ENCODE results near the gene DSE.

Gene DSE

DNA sequence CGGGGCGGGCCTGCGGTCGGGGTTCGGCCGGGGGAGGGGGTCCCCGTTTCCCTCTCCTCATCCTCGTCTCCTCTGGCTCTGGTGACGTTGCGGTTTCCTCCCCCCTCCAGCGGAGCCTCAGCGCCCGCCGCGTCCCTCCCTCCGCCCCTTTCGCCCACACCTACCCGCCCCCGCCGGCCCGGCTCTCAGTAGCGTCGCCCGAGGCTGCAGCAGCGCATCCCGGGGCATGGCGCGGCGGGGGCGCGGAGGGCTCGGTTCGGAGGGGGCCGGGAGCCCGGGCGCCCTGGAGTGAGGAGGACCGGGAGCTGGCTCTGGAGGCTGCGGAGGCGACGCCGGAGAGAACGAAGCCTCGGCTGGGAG lies at the start of gene DSE:
Gene DSE (plus strand): TSS at position 188 of the 360 bp plus-strand sequence. CDS start 28,304 bp downstream, outside the sequence.
- peak; percentile 84 for TF ChIP-seq EGR1 (IDR thresholded peaks at IDR 0.05)
- TF ChIP-seq ZBTB7A (IDR thresholded peaks at IDR 0.05; ENCODE audit: low read depth) = peak; percentile 80
- no peak for TF ChIP-seq NFIC (IDR thresholded peaks at IDR 0.05)

DNA sequence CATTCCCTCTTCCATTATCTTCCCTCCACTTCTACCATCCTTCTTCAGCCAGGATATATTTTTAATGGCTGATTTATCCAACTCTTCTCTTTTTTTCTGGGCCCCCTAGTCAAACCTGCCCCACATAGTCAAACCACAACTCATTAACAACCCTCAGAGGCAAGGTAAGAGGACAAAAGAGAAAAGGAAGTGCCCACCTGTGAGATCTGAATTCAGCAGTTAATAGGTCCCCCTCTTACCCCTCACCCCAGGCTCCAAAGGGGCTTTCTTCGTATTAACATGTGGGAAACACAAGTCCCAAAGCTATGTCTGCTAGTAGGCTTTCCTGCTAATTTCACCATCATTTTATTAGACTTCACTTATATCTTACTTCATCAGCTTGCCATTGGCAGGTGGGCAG lies 46.9 kb upstream of the DSE start:
- TF ChIP-seq, protein P1, sequence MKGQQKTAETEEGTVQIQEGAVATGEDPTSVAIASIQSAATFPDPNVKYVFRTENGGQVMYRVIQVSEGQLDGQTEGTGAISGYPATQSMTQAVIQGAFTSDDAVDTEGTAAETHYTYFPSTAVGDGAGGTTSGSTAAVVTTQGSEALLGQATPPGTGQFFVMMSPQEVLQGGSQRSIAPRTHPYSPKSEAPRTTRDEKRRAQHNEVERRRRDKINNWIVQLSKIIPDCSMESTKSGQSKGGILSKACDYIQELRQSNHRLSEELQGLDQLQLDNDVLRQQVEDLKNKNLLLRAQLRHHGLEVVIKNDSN (IDR thresholded peaks at IDR 0.05) = no peak
- TF ChIP-seq EP300 (IDR thresholded peaks at IDR 0.05; ENCODE audit: borderline replicate concordance) (no peak), CREB1 (IDR thresholded peaks at IDR 0.05; ENCODE audit: low read depth) (no peak), TCF12 (IDR thresholded peaks at IDR 0.05; ENCODE audit: low read depth) (no peak), TAF1 (IDR thresholded peaks at IDR 0.05; ENCODE audit: low read depth) (no peak), RAD21 (IDR thresholded peaks at IDR 0.05; ENCODE audit: low read depth) (no peak), FOXM1 (IDR thresholded peaks at IDR 0.05; ENCODE audit: borderline replicate concordance, low read depth) (no peak), NFIC (IDR thresholded peaks at IDR 0.05) (no peak)
- TF ChIP-seq, protein P2, sequence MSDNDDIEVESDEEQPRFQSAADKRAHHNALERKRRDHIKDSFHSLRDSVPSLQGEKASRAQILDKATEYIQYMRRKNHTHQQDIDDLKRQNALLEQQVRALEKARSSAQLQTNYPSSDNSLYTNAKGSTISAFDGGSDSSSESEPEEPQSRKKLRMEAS (IDR thresholded peaks at IDR 0.05) = no peak
- TF ChIP-seq, protein P3, sequence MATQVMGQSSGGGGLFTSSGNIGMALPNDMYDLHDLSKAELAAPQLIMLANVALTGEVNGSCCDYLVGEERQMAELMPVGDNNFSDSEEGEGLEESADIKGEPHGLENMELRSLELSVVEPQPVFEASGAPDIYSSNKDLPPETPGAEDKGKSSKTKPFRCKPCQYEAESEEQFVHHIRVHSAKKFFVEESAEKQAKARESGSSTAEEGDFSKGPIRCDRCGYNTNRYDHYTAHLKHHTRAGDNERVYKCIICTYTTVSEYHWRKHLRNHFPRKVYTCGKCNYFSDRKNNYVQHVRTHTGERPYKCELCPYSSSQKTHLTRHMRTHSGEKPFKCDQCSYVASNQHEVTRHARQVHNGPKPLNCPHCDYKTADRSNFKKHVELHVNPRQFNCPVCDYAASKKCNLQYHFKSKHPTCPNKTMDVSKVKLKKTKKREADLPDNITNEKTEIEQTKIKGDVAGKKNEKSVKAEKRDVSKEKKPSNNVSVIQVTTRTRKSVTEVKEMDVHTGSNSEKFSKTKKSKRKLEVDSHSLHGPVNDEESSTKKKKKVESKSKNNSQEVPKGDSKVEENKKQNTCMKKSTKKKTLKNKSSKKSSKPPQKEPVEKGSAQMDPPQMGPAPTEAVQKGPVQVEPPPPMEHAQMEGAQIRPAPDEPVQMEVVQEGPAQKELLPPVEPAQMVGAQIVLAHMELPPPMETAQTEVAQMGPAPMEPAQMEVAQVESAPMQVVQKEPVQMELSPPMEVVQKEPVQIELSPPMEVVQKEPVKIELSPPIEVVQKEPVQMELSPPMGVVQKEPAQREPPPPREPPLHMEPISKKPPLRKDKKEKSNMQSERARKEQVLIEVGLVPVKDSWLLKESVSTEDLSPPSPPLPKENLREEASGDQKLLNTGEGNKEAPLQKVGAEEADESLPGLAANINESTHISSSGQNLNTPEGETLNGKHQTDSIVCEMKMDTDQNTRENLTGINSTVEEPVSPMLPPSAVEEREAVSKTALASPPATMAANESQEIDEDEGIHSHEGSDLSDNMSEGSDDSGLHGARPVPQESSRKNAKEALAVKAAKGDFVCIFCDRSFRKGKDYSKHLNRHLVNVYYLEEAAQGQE (IDR thresholded peaks at IDR 0.05; ENCODE audit: low read depth) = no peak

DNA sequence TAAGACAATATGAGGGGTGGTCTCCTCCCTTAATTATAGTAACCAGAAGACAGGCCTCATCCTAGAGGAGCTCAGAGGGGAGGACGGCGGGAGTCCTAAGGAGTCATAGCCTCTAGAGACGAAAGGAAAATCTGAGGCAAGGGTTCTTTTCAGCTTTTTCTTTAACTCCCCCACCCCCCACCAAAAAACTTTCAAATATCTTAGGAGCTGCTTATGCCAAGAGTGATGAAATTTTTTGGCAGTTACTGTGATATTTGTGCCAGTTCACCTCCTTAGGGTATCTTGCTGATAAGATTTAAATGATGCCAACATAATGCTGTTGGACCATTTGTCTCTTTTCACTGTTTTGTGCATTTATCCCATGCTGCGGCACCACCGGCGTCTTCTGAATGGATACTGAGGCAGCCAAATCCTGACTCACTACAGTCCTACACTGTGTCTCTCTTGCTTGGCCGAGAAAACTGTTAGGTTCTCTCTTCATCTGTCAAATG lies 44.5 kb upstream of the DSE start:
- TF ChIP-seq ZBTB7A (IDR thresholded peaks at IDR 0.05; ENCODE audit: low read depth) = no peak
- no peak for TF ChIP-seq YY1 (IDR thresholded peaks at IDR 0.05; ENCODE audit: low read depth)
- TF ChIP-seq EGR1 (IDR thresholded peaks at IDR 0.05) = no peak
- TF ChIP-seq TAF1 (IDR thresholded peaks at IDR 0.05; ENCODE audit: low read depth) = no peak
- TF ChIP-seq, protein P1 (IDR thresholded peaks at IDR 0.05) = no peak
- no peak for TF ChIP-seq TCF12 (IDR thresholded peaks at IDR 0.05; ENCODE audit: low read depth)
- no peak for TF ChIP-seq CEBPB (IDR thresholded peaks at IDR 0.05)
- no peak for TF ChIP-seq EP300 (IDR thresholded peaks at IDR 0.05; ENCODE audit: borderline replicate concordance)
- no peak for TF ChIP-seq NFIC (IDR thresholded peaks at IDR 0.05)

DNA sequence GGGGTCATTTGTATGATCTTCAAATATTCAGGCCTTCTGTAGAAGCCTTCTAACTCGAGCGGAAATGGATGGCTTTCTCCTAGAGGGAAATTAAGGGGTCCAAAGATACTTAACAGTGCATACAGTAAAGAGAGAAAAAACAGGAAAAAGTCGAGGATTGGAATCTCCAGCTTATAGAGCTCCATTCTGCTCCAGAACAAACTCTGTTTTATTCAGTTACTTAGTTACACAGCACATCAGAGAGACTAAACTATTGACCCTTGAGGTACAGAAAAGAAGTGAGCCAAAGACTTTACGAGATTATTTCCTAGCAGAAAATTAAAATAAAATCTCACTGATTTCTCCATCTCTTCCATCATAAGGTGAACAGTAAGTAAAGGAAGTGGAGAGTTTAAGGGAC lies 43.8 kb upstream of the DSE start:
- TF ChIP-seq FOXM1 (IDR thresholded peaks at IDR 0.05; ENCODE audit: borderline replicate concordance, low read depth) (no peak), EGR1 (IDR thresholded peaks at IDR 0.05) (no peak), EP300 (IDR thresholded peaks at IDR 0.05; ENCODE audit: borderline replicate concordance) (no peak), CREB1 (IDR thresholded peaks at IDR 0.05; ENCODE audit: low read depth) (no peak), ZBTB7A (IDR thresholded peaks at IDR 0.05; ENCODE audit: low read depth) (no peak), YY1 (IDR thresholded peaks at IDR 0.05; ENCODE audit: low read depth) (no peak), RAD21 (IDR thresholded peaks at IDR 0.05; ENCODE audit: low read depth) (no peak), CEBPB (IDR thresholded peaks at IDR 0.05) (no peak), TAF1 (IDR thresholded peaks at IDR 0.05; ENCODE audit: low read depth) (no peak), TCF12 (IDR thresholded peaks at IDR 0.05; ENCODE audit: low read depth) (no peak), NFIC (IDR thresholded peaks at IDR 0.05) (no peak), TEAD4 (IDR thresholded peaks at IDR 0.05) (no peak)
- TF ChIP-seq, protein P2 (IDR thresholded peaks at IDR 0.05) = no peak
- TF ChIP-seq, protein P1 (IDR thresholded peaks at IDR 0.05) = no peak
- TF ChIP-seq, protein P3 (IDR thresholded peaks at IDR 0.05; ENCODE audit: low read depth) = no peak

DNA sequence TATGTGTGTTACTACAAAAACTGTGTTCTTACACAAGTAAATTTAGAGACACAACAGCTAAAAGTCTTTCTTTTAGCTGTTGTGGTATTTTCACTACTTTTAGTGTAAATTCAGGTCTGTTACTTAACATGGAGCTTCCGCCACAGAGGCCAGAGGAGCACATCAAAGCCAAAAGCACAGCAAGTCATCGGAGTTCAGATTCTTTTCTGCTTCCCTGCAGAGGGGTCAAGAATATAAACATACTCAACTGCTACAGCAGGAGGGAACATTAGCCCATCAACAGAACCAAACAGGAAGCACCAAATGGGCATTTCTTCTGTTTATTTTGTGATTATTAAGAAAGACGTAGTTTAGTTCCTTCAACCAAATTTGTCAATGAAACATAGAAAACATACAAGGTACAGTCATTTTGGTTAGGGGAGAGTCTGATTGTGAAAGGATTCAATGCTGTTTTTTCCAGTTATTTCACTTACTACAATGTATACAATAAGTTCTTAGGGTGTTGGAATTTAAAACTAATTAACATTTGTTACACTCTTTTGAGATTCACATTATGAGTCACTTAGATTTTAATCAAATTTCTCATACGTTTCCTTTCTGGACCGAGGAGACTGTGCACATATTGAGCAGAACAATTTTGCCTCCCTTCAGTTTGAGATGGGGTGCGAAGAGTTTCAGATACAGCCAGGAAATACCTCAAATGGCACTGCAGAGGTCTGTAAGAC lies 42.8 kb upstream of the DSE start:
- TF ChIP-seq, protein P3 (IDR thresholded peaks at IDR 0.05; ENCODE audit: low read depth) = no peak
- TF ChIP-seq RAD21 (IDR thresholded peaks at IDR 0.05; ENCODE audit: low read depth) (no peak), TEAD4 (IDR thresholded peaks at IDR 0.05) (no peak), NFIC (IDR thresholded peaks at IDR 0.05) (no peak), TCF12 (IDR thresholded peaks at IDR 0.05; ENCODE audit: low read depth) (no peak), TAF1 (IDR thresholded peaks at IDR 0.05; ENCODE audit: low read depth) (no peak), ZBTB7A (IDR thresholded peaks at IDR 0.05; ENCODE audit: low read depth) (no peak), FOXM1 (IDR thresholded peaks at IDR 0.05; ENCODE audit: borderline replicate concordance, low read depth) (no peak), CREB1 (IDR thresholded peaks at IDR 0.05; ENCODE audit: low read depth) (no peak), YY1 (IDR thresholded peaks at IDR 0.05; ENCODE audit: low read depth) (no peak)
- TF ChIP-seq, protein P1 (IDR thresholded peaks at IDR 0.05) = no peak
